Sciatic nerve (tissue), 2 donors: ENCODE results near the gene MFSD1. TPM values are rescaled to one million over a fixed set of nuclear protein-coding genes. Genes with fewer than 3 reads are reported as not detected.

ENCODE experiments used
- ATAC-seq: fragments of 200-7000 bp; cut with Tn5 transposase; one replicate; pipeline ENCODE4 v1.9.1; 2020; ENCODE audit warnings: mild to moderate bottlenecking, moderate library complexity
- DNase-seq: peaks from one replicate; pipeline ENCODE4 v3.0.0-alpha.2; 2020; ENCODE audit warnings: low spot score
- intact Hi-C: fragments of 100-400 bp; cut with DNase I; formaldehyde crosslinking; loops from one replicate; pipeline ENCODE4 v1.14.2; 2022
- total RNA-seq: library from RNA; stranded (reverse); fragmentation: NEBNext Ultra II Directional; extraction: Animal tissue kit (Norgen Biotek cat#: 25700); gene quantifications from one replicate; pipeline ENCODE4 v1.2.1, GENCODE V29; 2021
- donor health status: DM: no; HTN: no; CAD: no.
- donor health status: DM: no; HTN: no; CAD: no.

Gene MFSD1
- total RNA-seq = 54.6 TPM

DNA sequence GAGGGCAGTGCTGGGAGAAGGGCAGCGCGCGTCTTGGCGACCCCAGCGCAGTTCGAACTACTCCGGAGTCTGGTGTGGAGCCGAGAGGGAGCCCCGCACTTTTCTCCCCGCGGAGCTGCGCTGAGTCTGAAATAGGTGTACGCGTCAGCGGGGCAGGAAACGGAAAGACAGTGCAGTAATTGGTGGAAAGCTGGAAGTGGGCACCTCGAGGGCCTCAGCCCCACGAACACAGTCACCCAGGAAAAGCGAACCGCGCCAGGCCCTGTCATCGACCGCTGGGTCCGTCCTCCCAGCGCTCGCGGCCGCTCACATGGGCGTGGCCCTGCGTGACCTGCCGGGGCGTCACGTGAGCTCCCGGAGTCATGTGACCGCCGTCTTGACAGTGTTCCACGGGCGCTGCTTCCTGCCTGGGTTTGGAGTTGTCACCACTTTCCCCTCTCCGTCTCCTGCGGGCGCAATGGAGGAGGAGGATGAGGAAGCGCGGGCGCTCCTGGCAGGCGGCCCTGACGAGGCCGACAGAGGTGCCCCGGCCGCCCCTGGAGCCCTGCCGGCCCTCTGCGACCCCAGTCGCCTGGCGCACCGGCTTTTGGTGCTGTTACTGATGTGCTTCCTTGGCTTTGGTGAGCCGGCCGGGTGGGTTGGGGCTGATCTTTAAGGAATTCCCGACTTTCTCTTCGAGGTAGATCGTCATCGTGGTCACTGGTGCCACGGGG is at the start of gene MFSD1:
Gene MFSD1 (plus strand): TSS at position 359 of the 713 bp plus-strand sequence. CDS start 99 bp downstream, at position 458.
- intact Hi-C loops = no loop called here
- DNase-seq (peak; percentile 98), ATAC-seq (peak; percentile 99)

DNA sequence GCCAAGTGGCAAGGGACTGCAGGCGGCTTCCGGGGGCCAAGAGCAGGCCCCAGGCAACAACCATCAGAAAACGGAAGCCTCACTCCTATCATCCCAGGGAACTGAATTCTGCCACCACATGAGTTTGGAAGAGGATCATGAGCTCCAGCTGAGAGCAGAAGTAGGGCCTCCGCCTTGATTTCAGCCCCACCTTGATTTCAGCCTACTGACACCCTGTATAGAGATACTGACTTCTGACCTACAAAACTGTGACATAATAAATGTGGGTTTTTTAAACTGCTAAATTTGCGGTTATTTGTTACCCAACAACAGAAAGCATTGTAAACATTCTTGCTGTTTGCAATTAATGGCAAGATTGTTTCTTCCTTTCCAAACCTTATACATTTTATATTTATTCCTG is 48.0 kb upstream of the MFSD1 start:
- intact Hi-C loops = no loop called here
- ATAC-seq = no peak
- no peak for DNase-seq

DNA sequence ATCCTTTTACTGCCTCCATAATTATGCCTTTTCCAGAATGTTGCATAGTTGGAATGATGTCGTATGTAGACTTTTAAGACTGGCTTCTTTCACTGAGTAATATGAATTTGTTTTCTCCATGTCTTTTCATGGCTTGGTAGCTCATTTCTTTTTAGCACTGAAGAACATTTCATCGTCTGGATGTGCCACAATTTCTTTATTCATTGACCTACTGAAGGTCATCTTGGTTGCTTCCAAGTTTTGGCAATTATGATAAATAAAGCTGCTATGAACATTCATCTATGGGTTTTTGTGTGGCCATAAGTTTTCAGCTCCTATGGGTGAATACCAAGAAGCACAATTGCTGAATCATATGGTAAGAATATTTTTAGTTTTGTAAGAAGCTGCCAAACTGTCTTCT is 46.4 kb upstream of the MFSD1 start:
- ATAC-seq = no peak
- DNase-seq = no peak
- intact Hi-C loops = no loop called here

GRCh38 chr3:158761350-158761749 is 40.5 kb upstream of the MFSD1 start:
- intact Hi-C loops = no loop called here
- no peak for ATAC-seq

GRCh38 chr3:158762701-158763100 is 39.2 kb upstream of the MFSD1 start:
- DNase-seq (no peak), ATAC-seq (peak; percentile 98)
- intact Hi-C loops = no loop called here

More at GRCh38 chr3:158761350-158761749, 40.5 kb upstream of the MFSD1 start:
- no peak for DNase-seq

- ATAC-seq (peak; percentile 2), DNase-seq (no peak)
- intact Hi-C loops = no loop called here
Observed at GRCh38 chr3:158763421-158763820, 38.4 kb upstream of the MFSD1 start.

DNA sequence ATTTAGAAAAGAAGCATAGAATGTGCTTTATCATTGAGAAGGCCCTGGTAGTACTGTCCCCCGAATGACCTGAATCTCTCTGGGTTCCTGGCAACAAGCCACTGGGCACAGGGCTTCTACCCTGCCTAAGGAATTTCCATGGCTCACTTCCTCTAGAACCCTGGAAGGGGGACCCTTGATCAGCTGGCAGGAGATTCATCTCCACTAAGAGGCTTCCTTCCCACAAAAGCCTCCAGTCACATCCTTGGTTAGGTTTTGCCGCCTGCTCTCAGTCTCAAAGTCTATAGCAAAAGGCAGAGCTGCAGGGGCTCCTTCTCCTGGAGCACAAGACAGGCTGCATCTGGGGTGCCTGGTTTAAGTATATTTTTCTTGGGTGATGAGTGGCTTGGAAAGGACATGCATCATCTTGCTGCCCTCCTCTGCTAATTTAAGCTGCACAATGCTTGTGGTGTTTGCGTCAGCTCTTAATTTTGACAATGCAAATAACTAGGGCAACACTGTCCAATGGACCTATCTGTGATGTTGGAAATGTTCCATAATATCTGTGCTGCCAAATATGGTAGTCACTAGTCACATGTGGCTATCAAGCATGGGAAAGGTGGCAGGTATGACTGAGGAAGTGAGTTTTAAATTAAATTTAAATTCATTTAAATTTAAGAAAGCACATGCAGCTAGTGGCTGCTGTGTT is 36.2 kb upstream of the MFSD1 start:
- intact Hi-C loops = no loop called here
- DNase-seq (no peak), ATAC-seq (no peak)

DNA sequence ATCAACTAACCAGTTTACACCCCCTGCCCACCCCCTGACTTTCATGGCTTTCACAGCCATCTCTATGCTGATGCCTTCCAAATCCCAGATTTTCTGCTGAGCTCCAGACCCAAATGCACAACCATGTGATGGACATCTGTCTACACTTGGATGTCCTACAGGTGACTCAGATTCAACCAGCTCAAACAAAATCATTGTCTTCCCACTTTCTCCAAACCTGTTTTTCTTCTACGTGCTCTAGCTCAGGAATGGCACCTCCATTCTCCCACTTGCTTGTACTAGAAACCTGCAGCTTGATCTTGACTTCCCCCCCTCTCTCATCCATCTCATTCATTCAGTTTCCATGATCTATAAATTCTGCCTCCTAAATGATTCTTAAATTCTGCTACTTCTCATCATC is 35.5 kb upstream of the MFSD1 start:
- no peak for DNase-seq
- ATAC-seq = no peak
- intact Hi-C loops = no loop called here

DNA sequence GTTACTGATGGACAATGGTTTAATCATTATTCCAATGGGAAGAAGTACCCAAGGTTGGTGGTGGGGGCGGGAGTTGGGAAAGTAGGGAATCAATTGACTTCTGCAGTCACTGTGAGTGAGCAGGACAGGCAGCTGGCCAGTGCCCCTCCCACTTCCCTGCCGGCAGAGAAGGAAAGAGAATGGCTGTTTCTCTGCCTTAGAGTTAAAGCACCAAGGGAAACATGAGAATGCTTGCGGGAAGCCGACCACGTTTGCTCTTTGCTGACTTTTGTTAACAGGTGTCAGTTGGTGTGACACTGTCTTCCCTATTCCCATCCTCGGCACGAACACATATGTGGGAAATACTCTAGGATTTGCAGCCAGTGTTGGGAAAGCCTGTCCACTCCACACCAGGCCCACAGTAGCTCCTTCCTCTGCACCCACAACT is 33.5 kb upstream of the MFSD1 start:
- ATAC-seq = peak; percentile 81

GRCh38 chr3:158768881-158769543 is 32.8 kb upstream of the MFSD1 start:
- ATAC-seq = peak; percentile 94
- intact Hi-C loops = no loop called here
- DNase-seq = no peak

More for the DNA sequence above, 33.5 kb upstream of the MFSD1 start:
- intact Hi-C loops = no loop called here
- DNase-seq = peak; percentile 89

DNA sequence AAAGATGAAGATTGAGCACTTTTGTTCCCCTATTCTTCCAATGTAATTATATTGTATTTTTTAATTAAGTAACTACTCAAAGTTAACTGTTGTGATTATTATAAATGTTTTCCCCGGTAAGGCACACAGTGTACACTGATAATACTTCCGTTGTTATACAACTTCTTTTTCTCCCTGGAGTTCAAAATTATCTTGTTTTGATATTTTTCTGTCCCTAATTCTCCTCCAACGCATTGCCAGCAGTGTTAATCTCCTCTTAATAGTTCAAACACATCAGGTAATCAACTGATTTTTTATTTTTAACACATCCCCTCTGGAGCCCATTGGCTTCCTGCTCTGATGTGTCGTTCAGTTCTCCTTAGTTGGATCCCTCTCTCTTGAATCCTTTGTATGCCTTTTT is 32.3 kb upstream of the MFSD1 start:
- DNase-seq (no peak), ATAC-seq (peak; percentile 58)
- intact Hi-C loops = no loop called here

- DNase-seq (no peak), ATAC-seq (no peak)
- intact Hi-C loops = no loop called here
Observed at GRCh38 chr3:158769952-158770740, 31.7 kb upstream of the MFSD1 start.

DNA sequence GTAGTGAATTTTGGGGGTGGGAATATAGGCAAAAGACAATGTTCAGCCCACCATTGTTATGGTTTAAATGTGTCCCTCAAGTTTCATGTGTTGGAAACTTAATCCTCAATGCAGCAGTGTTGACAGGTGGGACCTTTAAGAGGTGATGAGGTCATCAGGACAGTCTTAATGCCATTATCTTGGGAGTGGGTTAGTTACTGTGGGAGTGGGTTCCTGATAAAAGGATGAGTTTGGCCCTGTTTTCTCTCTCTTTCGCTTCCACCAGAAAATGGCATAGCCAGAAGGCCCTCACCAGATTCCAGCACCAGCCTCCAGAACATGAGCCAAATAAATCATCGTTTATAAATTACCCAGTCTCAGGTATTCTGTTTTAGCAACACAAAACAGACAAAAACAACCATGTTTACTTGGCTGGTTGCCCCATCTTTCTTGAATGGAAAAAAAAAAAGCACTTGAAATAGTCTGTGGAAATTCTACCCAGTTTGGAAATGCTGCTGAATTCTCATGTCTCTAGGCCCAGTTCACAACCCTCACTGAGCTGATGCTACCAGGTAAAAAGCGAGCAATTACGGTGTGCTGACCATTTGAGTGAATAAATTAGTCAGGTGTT is 31.0 kb upstream of the MFSD1 start:
- DNase-seq = no peak
- intact Hi-C loops = no loop called here
- no peak for ATAC-seq

DNA sequence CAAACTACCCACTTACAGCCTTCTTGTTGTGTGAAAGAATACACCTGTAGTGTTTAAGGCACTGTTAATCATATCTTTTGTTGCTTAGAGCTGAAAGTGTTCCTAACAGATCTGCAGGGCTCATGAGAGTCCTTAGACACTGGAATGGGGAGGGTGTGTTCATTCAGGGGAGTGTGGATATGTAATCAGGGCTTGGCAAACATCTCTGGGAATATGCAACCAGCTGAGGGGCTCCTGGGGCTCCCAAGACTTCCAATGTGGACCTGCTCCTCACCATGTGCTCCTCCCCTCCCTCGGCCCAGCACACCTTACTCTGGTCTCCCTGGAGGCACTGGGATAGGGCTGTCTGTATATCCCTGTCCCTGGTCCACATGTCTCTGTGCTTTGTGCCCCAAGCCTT is 30.3 kb upstream of the MFSD1 start:
- DNase-seq (no peak), ATAC-seq (no peak)
- intact Hi-C loops = no loop called here

DNA sequence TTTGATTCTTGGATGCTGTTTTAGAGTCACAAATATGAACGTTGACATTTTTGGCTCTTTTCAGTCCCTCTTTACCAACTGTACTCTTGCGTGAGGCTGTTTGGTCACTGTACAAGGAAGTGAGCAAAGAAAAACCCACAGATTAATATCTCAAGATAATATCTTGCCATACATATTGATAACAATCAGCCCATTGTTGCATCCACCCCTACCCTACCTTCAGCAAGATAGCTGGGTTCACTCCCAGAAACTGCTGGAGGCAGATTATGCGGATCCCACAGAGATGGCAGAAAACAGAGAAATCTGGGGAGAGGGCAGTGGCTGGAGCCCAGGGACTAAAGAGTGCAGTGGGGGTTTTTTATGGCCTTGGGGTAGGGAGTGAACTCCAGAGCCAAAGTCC is 29.9 kb upstream of the MFSD1 start:
- intact Hi-C loops = no loop called here
- no peak for ATAC-seq
- no peak for DNase-seq

DNA sequence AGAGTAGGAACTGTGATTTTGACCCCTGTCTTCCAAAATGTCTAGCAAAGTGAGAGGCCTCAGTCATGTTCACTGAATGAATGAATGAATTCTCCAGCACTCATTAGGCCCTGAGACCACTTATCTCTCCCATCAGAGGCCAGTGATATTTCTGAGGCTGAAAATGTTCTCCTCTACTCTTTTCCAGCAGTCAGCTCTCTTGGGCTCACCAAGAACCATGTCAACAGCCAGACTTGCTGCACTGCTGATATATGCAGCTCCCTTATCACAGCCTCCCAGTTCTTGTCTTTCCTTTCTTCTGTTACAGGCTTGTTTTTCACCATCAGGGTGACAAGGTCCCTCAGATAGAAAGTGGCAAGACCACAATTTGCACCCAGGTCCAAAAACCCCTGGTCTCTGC is 28.7 kb upstream of the MFSD1 start:
- no peak for DNase-seq
- ATAC-seq = no peak
- intact Hi-C loops = no loop called here

GRCh38 chr3:158773845-158774830 is 27.7 kb upstream of the MFSD1 start:
- DNase-seq = no peak
- ATAC-seq = peak; percentile 58
- intact Hi-C loops = no loop called here

DNA sequence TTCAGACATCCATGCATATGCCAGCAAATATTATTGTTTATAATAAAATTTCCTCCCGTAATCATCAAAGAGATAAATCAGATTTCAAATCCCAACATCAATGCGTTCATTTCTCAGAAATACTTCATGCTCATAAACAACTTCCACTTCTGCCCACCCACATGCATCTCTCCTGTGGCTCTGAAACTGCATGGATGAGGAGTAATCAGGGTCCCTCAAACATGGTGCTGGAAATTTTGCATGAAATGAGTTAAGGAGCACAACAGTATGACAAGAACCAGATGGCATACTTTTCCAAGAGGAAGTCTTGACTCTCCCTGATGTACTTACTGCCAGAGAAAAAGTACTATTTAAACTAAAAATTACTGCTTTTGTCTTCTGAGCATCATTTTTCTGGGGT is 26.9 kb upstream of the MFSD1 start:
- DNase-seq (no peak), ATAC-seq (no peak)
- intact Hi-C loops = no loop called here
